ENCODE measurements around the gene SYVN1.

The SYVN1 gene

GRCh38 chr11:65111159-65111743 lies 23.1 kb downstream of the SYVN1 start:
- no peak for TF ChIP-seq CTCF (IDR thresholded peaks at IDR 0.05)

- TF ChIP-seq CTCF (IDR thresholded peaks at IDR 0.05): peak; percentile 94
These were observed 23.9 kb downstream of the SYVN1 start for GRCh38 chr11:65110354-65110861.

GRCh38 chr11:65109231-65110198 lies 24.8 kb downstream of the SYVN1 start:
- no peak for TF ChIP-seq CTCF (IDR thresholded peaks at IDR 0.05)

- TF ChIP-seq CTCF (IDR thresholded peaks at IDR 0.05): no peak
These were observed 25.7 kb downstream of the SYVN1 start for GRCh38 chr11:65108469-65109123.

GRCh38 chr11:65107751-65108468 lies 26.4 kb downstream of the SYVN1 start:
- no peak for TF ChIP-seq CTCF (IDR thresholded peaks at IDR 0.05)

GRCh38 chr11:65107078-65107477 lies 27.2 kb downstream of the SYVN1 start:
- no peak for TF ChIP-seq CTCF (IDR thresholded peaks at IDR 0.05)

- TF ChIP-seq CTCF (IDR thresholded peaks at IDR 0.05): no peak
These were observed 29.7 kb downstream of the SYVN1 start for GRCh38 chr11:65104628-65105027.
